ENCODE data around the gene PHC1.

GRCh38 chr12:8887285-8887715 is 27.0 kb upstream of the PHC1 start:
- TF ChIP-seq CTCF (IDR thresholded peaks at IDR 0.05) (no peak), EP300 (IDR thresholded peaks at IDR 0.05) (no peak), POLR2A (IDR thresholded peaks at IDR 0.05) (no peak)
